HepG2 (cell line): ENCODE measurements around the gene RETREG2.

ENCODE experiments used
- CEBPB ChIP-seq: IDR thresholded peaks from 2 replicates; pipeline ENCODE4 v1.6.1; 2011; ENCODE audit warnings: low read depth, low read length, improper control_type of control experiment, borderline replicate concordance
- CTCF ChIP-seq: sonication (generic); formaldehyde crosslinking; IDR thresholded peaks from 2 replicates; pipeline ENCODE4 v1.5.0; 2020; ENCODE audit warnings: mild to moderate bottlenecking, missing genetic modification reagents, moderate library complexity
- EZH2 ChIP-seq: conservative IDR thresholded peaks from 2 replicates; pipeline ENCODE4 v1.6.1; 2012; ENCODE audit warnings: mild to moderate bottlenecking, low read depth, low read length, moderate library complexity
- HNRNPL ChIP-seq: fragments of 200-400 bp; formaldehyde crosslinking; IDR thresholded peaks from 2 replicates; pipeline ENCODE4 v1.6.1; 2017; ENCODE audit warnings: mild to moderate bottlenecking, low read depth, low read length
- KLF16 ChIP-seq, 2 experiments: sonication (generic) in 1 of 2; formaldehyde crosslinking in 1 of 2; IDR thresholded peaks; 2 replicates each; pipeline versions ENCODE4 v1.6.1 to v1.8.0; 2016 to 2023; ENCODE audit warnings: missing genetic modification reagents in 2 of 2, missing compliant biosample characterization in 1 of 2
- MIER2 ChIP-seq: IDR thresholded peaks from 2 replicates; pipeline ENCODE4 v1.6.1; 2016; ENCODE audit warnings: missing biosample characterization, missing genetic modification reagents
- NFKBIZ ChIP-seq: IDR thresholded peaks from 2 replicates; pipeline ENCODE4 v1.6.1; 2018; ENCODE audit warnings: missing genetic modification reagents, missing compliant biosample characterization
- PCBP1 ChIP-seq: fragments of 200-400 bp; formaldehyde crosslinking; IDR thresholded peaks from 2 replicates; pipeline ENCODE4 v1.6.1; 2017; ENCODE audit warnings: mild to moderate bottlenecking, low read depth, low read length, borderline replicate concordance
- POLR2AphosphoS5 ChIP-seq: IDR thresholded peaks from 2 replicates; pipeline ENCODE4 v1.6.1; 2012; ENCODE audit warnings: low read depth, low read length
- RFX5 ChIP-seq: IDR thresholded peaks from 2 replicates; pipeline ENCODE4 v1.6.1; 2011; ENCODE audit warnings: low read depth, low read length, improper control_type of control experiment
- SKI ChIP-seq: fragments of 450-650 bp; IDR thresholded peaks from one replicate; pipeline ENCODE4 v1.6.1; 2018; ENCODE audit warnings: mild to moderate bottlenecking; ENCODE audit not compliant: partially characterized antibody
- ZKSCAN8 ChIP-seq: IDR thresholded peaks from 2 replicates; pipeline ENCODE4 v1.6.1; 2016; ENCODE audit warnings: borderline replicate concordance, missing genetic modification reagents, missing compliant biosample characterization
- ZNF335 ChIP-seq: sonication (generic); formaldehyde crosslinking; IDR thresholded peaks from 2 replicates; pipeline ENCODE4 v1.4.0; 2020; ENCODE audit warnings: missing genetic modification reagents
- ZNF546 ChIP-seq: sonication (generic); formaldehyde crosslinking; conservative IDR thresholded peaks from 2 replicates; pipeline ENCODE4 v1.8.1; 2023; ENCODE audit warnings: mild to moderate bottlenecking, missing genetic modification reagents

- TF ChIP-seq NFKBIZ: no peak
- no peak for TF ChIP-seq ZKSCAN8 (CRISPR knock-in tag)
- no peak for TF ChIP-seq POLR2AphosphoS5
- TF ChIP-seq EZH2: no peak
- TF ChIP-seq MIER2: no peak
- no peak for TF ChIP-seq SKI
- no peak for TF ChIP-seq KLF16 (CRISPR knock-in tag; IDR thresholded peaks at IDR 0.05)
- no peak for TF ChIP-seq CEBPB
- no peak for TF ChIP-seq ZNF546 (CRISPR knock-in tag)
- no peak for TF ChIP-seq HNRNPL
- no peak for TF ChIP-seq PCBP1
- no peak for TF ChIP-seq CTCF (CRISPR knock-in tag)
- TF ChIP-seq RFX5: no peak
- no peak for TF ChIP-seq ZNF335
Observed at GRCh38 chr2:219161097-219161496, 17.0 kb upstream of the RETREG2 start.
